HG03097 (cell line): ENCODE results near the gene SLC25A25.
"Not testable (repeated sequence)": the region's sequence is repeated elsewhere in the genome, so short reads cannot be mapped to it uniquely, and the experiment has no call there.

Experiments
- ATAC-seq: cut with Tn5 transposase; IDR thresholded peaks from one replicate; pipeline ENCODE4 v1.9.1; 2021; ENCODE audit not compliant: unreplicated experiment, low FRiP score

Gene SLC25A25

GRCh38 chr9:128067645-128068385 lies at the start of gene SLC25A25:
Gene SLC25A25, plus strand, starts transcription at chr9:128068232. Its CDS starts 88 bp downstream, at chr9:128068320.
- peak; percentile 69 for ATAC-seq

DNA sequence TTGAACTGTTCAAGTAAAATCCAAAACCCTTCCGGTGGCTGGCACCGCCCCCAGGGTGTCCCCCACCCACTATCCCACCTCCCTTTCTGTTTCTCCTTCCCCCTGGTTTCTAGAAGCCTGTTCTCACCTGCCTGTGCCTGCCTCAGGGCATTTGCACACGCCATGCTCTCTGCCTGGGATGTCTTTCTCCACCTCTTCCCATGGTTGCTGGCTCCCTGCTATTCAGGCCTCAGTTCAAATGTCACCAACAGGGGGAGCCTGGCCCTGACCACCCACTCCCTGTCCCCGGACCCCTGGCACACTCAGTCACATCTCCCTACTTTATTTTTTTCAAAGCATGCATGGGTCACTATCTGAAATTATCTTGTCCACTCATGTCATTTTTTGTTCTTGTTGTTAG lies 47.3 kb upstream of the SLC25A25 start:
- no peak for ATAC-seq

DNA sequence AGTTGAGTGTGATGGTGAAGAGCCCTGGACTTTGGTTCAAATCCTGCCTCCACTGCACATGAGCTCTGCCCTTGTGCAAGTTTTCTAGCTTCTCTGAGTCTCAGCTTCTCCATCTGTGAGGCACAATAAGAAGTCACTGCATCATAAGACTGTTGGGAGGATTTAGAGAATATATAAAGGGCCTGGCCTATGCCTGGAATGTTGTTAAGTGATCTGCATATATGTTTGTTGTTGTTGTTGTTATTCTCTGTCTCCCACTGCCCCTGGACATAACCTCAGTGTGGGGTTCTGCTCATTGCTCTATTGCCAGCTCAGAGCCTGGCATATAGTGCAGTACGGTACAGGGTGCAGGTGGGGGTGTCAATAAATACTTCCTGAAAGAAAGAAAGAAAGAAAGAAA lies 46.9 kb upstream of the SLC25A25 start:
- ATAC-seq, result no peak

DNA sequence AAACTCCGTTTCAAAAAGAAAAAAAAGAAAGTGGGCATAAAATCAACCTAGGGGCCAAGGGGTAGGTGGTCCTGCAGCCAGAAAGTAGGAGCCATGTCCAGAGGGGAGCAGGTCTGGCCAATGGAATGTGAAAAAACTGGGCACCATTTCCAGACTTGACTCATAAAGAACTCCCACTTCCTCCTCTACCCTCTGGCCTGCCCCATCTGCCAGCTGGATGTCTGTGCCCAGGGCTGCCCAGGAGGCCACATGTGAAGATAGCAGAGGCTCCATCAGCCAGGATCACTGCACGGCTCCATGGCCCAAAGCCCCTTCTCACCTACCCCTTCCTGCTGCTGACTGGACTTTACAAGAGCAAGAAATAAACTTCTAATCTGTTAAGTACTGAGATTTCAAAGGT lies 45.1 kb upstream of the SLC25A25 start:
- no peak for ATAC-seq

- ATAC-seq, result not testable (repeated sequence)
Observed at GRCh38 chr9:128023671-128024070, 44.4 kb upstream of the SLC25A25 start.

GRCh38 chr9:128024761-128025308 lies 43.2 kb upstream of the SLC25A25 start:
- ATAC-seq, result no peak

- no peak for ATAC-seq
Observed at GRCh38 chr9:128025736-128026135, 42.3 kb upstream of the SLC25A25 start.

DNA sequence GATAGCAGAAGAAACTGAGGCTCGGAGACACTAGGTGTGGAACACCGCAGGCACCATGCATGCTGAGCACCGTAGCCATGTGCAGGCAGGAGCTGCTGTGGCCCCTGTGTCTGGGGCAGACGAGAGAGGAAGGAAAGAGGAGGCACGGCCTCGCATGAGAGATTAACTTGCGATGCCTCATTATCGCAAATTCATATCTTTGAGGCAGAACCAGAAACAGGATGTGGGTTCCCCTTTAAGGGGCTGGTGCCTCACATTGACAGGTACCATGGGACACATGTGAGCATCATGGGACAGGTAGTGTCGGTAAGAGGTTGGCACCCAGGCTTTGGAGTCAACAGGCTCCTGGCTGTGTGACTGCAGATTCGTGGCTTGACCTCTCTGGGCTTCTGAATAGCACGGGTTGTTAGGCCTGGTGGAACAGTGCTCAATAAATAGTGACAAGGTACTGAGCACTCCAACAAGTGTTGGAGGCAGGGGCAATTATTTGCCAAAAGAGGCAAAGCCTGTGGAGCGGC lies 41.7 kb upstream of the SLC25A25 start:
- ATAC-seq, result no peak

GRCh38 chr9:128026773-128027541 lies 41.1 kb upstream of the SLC25A25 start:
- ATAC-seq, result no peak

- ATAC-seq, result no peak
Observed at GRCh38 chr9:128027705-128028104, 40.3 kb upstream of the SLC25A25 start.

DNA sequence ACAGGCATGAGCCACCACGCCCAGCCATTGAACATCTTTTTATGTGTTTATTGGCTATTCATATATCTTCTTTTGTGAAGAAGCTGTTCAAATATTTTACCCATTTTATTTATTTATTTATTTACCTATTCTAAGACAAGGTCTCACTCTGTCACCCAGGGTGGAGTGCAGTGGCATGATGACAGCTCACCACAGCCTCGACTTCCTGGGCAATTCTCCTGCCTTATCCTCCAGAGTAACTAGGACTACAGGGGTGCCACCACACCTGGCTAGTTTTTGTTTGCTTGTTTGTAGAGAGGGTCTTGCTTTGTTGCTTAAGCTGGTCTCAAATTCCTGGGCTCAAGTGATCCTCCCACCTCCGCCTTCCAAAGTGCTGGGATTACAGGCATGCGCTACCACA lies 34.4 kb upstream of the SLC25A25 start:
- ATAC-seq, result no peak

- no peak for ATAC-seq
Observed at GRCh38 chr9:128034821-128035652, 33.0 kb upstream of the SLC25A25 start.

- not testable (repeated sequence) for ATAC-seq
Observed at GRCh38 chr9:128036522-128036921, 31.5 kb upstream of the SLC25A25 start.

DNA sequence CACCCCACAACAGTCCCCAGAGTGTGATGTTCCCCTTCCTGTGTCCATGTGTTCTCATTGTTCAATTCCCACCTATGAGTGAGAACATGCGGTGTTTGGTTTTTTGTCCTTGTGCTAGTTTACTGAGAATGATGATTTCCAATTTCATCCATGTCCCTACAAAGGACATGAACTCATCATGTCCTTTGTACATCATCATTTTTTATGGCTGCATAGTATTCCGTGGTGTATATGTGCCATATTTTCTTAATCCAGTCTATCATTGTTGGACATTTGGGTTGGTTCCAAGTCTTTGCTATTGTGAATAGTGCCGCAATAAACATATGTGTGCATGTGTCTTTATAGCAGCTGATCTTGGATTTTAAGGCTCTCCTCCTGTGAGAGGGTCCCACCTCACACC lies 27.2 kb upstream of the SLC25A25 start:
- ATAC-seq, result not testable (repeated sequence)

DNA sequence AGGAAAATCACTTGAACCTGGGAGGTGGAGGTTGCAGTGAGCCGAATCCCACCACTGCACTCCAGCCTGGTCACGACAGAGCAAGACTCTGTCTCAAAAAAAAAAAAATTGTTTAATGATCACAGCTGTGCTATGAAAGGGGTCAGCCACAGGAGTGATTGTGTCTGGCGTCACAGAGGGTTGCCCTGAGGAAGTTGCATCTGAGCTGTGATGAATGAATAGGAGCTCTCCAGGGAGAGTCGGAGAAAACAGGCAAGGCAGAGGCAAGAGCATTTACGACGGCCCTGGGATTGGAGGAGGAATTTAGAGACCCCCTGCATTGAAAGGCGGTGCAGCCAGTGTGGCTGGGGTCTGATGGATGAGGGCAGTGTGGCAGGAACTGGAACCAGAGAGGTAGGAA lies 26.0 kb upstream of the SLC25A25 start:
- no peak for ATAC-seq

- ATAC-seq, result no peak
Observed at GRCh38 chr9:128043467-128043868, 24.6 kb upstream of the SLC25A25 start.

GRCh38 chr9:128045409-128045808 lies 22.6 kb upstream of the SLC25A25 start:
- not testable (repeated sequence) for ATAC-seq

- ATAC-seq, result no peak
Observed at GRCh38 chr9:128045831-128046230, 22.2 kb upstream of the SLC25A25 start.

DNA sequence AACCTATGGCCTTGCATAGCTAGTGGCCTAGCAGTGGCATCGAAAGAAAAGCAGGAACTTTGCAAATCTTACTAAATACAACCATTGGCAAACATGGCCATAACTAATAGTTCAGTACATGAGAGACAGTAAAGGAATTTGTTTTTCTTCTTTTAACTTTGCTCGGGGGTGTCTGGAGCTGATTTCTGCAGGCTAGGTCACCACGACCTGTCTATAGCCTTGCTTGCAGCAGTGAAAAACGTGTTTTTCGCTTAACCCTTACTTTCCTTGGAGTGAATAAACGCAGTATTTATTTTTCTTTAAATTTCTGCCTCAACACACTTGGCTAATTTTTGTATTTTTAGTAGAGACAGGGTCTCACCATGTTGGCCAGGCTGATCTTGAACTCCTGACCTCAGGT lies 20.8 kb upstream of the SLC25A25 start:
- no peak for ATAC-seq

DNA sequence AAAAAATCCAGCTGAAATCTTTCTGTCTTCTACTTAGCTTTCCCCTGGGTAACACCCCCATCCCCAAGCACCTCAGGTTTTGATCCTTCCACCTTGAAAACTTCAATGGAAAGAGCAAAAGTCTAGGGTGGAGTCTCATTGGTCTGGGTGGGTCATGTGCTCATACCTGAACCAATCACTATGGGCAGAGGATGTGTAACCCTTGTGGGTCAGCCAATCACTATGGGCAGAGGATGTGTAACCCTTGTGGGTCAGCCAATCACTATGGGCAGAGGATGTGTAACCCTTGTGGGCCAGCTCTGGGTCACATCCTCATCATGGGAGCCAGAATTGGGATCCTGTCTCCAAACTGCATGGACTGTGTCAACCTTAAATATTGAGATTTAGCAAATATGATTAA lies 19.4 kb upstream of the SLC25A25 start:
- no peak for ATAC-seq

DNA sequence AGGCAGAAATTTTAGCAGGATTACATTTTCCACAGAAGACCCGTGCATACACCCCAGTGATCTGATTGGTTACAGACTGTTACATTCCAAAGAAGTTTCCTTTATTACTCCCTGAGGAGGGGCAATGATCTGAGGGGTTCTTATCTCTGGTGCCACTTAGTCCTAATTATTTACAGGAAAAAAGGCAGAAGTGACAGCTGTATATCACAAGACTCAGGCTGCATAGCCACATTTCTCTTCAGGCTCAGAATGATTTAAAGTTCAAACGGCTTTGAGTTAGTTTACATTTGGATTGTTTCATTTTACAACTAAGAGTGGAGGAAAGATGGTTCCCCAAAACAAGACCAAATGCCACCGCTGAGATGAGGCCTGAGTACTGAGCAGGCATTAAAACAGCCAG lies 18.2 kb upstream of the SLC25A25 start:
- ATAC-seq, result no peak
